H1 (cell line): ENCODE data around the gene ALPL. TPM values are rescaled to one million over a fixed set of nuclear protein-coding genes. Genes with fewer than 3 reads are reported as not detected.

Experiments
- CTCF ChIA-PET: fragments of 300-600 bp; sonication (Branson Sonifier 250); formaldehyde crosslinking; loops from one replicate; lab custom pipeline; 2021; ENCODE audit not compliant: partially characterized antibody; lab: Charles Lee
- POLR2A ChIA-PET: fragments of 300-600 bp; sonication (Branson Sonifier 250); formaldehyde crosslinking; loops from one replicate; lab custom pipeline; 2021; ENCODE audit warnings: inconsistent platforms; ENCODE audit not compliant: partially characterized antibody; lab: Charles Lee
- DNase-seq, 2 experiments: peaks; one replicate each; pipeline versions ENCODE4 v3.0.0 to v3.0.0-alpha.2; 2010 to 2022; ENCODE audit warnings: low spot score in 2 of 2, low read depth in 1 of 2, mixed read lengths in 1 of 2
- FAIRE-seq: peaks from 2 replicates; lab custom pipeline; 2011; peaks lifted over from hg19 to GRCh38; lab: Jason Lieb, UNC
- H2AFZ ChIP-seq: 2 replicates; pipeline ENCODE4 v1.8.1; 2012; ENCODE audit warnings: low read length, inconsistent platforms
- H2AK5ac ChIP-seq: 2 replicates; pipeline ENCODE4 v1.6.1; 2013; ENCODE audit warnings: low read depth, low read length
- H2BK120ac ChIP-seq: replicated peaks from 2 replicates; pipeline ENCODE3; 2013; ENCODE audit warnings: low read depth, low read length, inconsistent platforms
- H2BK12ac ChIP-seq: 2 replicates; pipeline ENCODE4 v1.6.1; 2013; ENCODE audit warnings: low read depth, low read length
- H2BK15ac ChIP-seq: 2 replicates; pipeline ENCODE4 v1.6.1; 2013; ENCODE audit warnings: low read length
- H2BK20ac ChIP-seq: 2 replicates; pipeline ENCODE4 v1.6.1; 2013; ENCODE audit warnings: low read length
- H2BK5ac ChIP-seq: 2 replicates; pipeline ENCODE4 v1.6.1; 2013; ENCODE audit warnings: low read depth, low read length
- H3K14ac ChIP-seq: 2 replicates; pipeline ENCODE4 v1.6.1; 2013; ENCODE audit warnings: inconsistent platforms; ENCODE audit not compliant: insufficient read length
- H3K18ac ChIP-seq: 2 replicates; pipeline ENCODE4 v1.6.1; 2013; ENCODE audit warnings: low read length; ENCODE audit errors: extremely low read depth
- H3K23ac ChIP-seq: 2 replicates; pipeline ENCODE4 v1.6.1; 2013; ENCODE audit warnings: inconsistent platforms; ENCODE audit not compliant: insufficient read length
- H3K23me2 ChIP-seq: 2 replicates; pipeline ENCODE4 v1.6.1; 2013; ENCODE audit warnings: low read depth, low read length
- H3K27ac ChIP-seq: 2 replicates; pipeline ENCODE4 v1.6.1; 2011; ENCODE audit warnings: low read depth, low read length, inconsistent platforms
- H3K27me3 ChIP-seq, 4 experiments: replicated peaks in 1 of 4; 1 replicate in 1 of 4; 2 replicates in 3 of 4; pipeline versions ENCODE4 v1.6.1 to v1.8.1; 2011 to 2013; ENCODE audit warnings: low read length in 3 of 4, mild to moderate bottlenecking in 3 of 4, inconsistent platforms in 2 of 4, mixed read lengths in 2 of 4, moderate library complexity in 1 of 4; ENCODE audit not compliant: control insufficient read depth in 3 of 4, insufficient read depth in 3 of 4; ENCODE audit errors: extremely low read depth in 1 of 4
- H3K36me3 ChIP-seq, 4 experiments: 2 replicates each; pipeline versions ENCODE4 v1.6.1 to v1.8.1; 2011 to 2013; ENCODE audit warnings: mild to moderate bottlenecking in 4 of 4, low read length in 3 of 4, moderate library complexity in 2 of 4, control low read depth in 1 of 4, inconsistent platforms in 1 of 4; ENCODE audit not compliant: insufficient read depth in 4 of 4, control insufficient read depth in 2 of 4
- H3K4ac ChIP-seq: replicated peaks from 2 replicates; pipeline ENCODE3; 2013; ENCODE audit warnings: low read length, low read depth, mixed read lengths, inconsistent platforms; ENCODE audit not compliant: insufficient read length
- H3K4me1 ChIP-seq, 4 experiments: replicated peaks in 1 of 4; 1 replicate in 1 of 4; 2 replicates in 3 of 4; pipeline versions ENCODE4 v1.6.1 to v1.8.1; 2011 to 2013; ENCODE audit warnings: low read length in 3 of 4, inconsistent platforms in 2 of 4, mixed read lengths in 1 of 4; ENCODE audit not compliant: insufficient read depth in 4 of 4, control insufficient read depth in 3 of 4
- H3K4me2 ChIP-seq, 2 experiments: 2 replicates each; pipeline versions ENCODE4 v1.6.1 to v1.8.1; 2011 to 2013; ENCODE audit warnings: low read depth in 2 of 2, low read length in 2 of 2, control low read depth in 1 of 2, inconsistent platforms in 1 of 2, mild to moderate bottlenecking in 1 of 2; ENCODE audit not compliant: insufficient read depth in 1 of 2
- H3K4me3 ChIP-seq, 4 experiments: fragments of 200-600, 300-600 bp in 1 of 4; sonication (generic), shearing (Covaris generic), sonication (Bioruptor Twin) in 1 of 4; 2 replicates each; pipeline versions ENCODE4 v1.5.1 to v1.8.1; 2011 to 2016; ENCODE audit warnings: low read length in 4 of 4, low read depth in 3 of 4, control low read depth in 2 of 4, inconsistent platforms in 2 of 4, mild to moderate bottlenecking in 2 of 4, mixed read lengths in 1 of 4, moderate library complexity in 1 of 4; ENCODE audit not compliant: insufficient read depth in 2 of 4; ENCODE audit errors: extremely low read depth in 1 of 4
- H3K56ac ChIP-seq: replicated peaks from 2 replicates; pipeline ENCODE3; 2013; ENCODE audit warnings: low read depth, mild to moderate bottlenecking, mixed read lengths, low read length, inconsistent platforms; ENCODE audit not compliant: insufficient read length
- H3K79me1 ChIP-seq: 2 replicates; pipeline ENCODE4 v1.6.1; 2013; ENCODE audit warnings: low read depth, low read length, control low read depth
- H3K79me2 ChIP-seq, 2 experiments: 2 replicates each; pipeline versions ENCODE4 v1.6.1 to v1.8.1; 2012 to 2013; ENCODE audit warnings: low read length in 2 of 2, mild to moderate bottlenecking in 2 of 2, inconsistent platforms in 1 of 2; ENCODE audit not compliant: insufficient read depth in 2 of 2, control insufficient read depth in 1 of 2
- H3K9ac ChIP-seq, 4 experiments: replicated peaks in 1 of 4; 1 replicate in 1 of 4; 2 replicates in 3 of 4; pipeline versions ENCODE4 v1.6.1 to v1.8.1; 2011 to 2013; ENCODE audit warnings: low read depth in 3 of 4, low read length in 3 of 4, control low read depth in 2 of 4, mild to moderate bottlenecking in 2 of 4, moderate library complexity in 2 of 4, inconsistent platforms in 1 of 4; ENCODE audit errors: extremely low read depth in 1 of 4
- H3K9me3 ChIP-seq, 2 experiments: 2 replicates each; pipeline versions ENCODE4 v1.6.1 to v1.8.1; 2012 to 2013; ENCODE audit warnings: mild to moderate bottlenecking in 2 of 2, moderate library complexity in 2 of 2, control low read depth in 1 of 2, inconsistent platforms in 1 of 2, low read depth in 1 of 2, low read length in 1 of 2, mixed read lengths in 1 of 2; ENCODE audit not compliant: insufficient read depth in 2 of 2
- H4K20me1 ChIP-seq, 2 experiments: replicated peaks in 1 of 2; 2 replicates each; pipeline versions ENCODE3 to v1.8.1; 2011 to 2013; ENCODE audit warnings: inconsistent platforms in 2 of 2, low read length in 2 of 2, mild to moderate bottlenecking in 1 of 2; ENCODE audit not compliant: insufficient read depth in 2 of 2, control insufficient read depth in 1 of 2
- H4K5ac ChIP-seq: 2 replicates; pipeline ENCODE4 v1.6.1; 2013; ENCODE audit warnings: low read length, low read depth, mixed read lengths, inconsistent platforms; ENCODE audit not compliant: insufficient read length
- H4K8ac ChIP-seq: 2 replicates; pipeline ENCODE4 v1.8.0; 2013; ENCODE audit warnings: mild to moderate bottlenecking, moderate library complexity, low read length, inconsistent platforms; ENCODE audit not compliant: insufficient read depth; ENCODE audit errors: extremely low read depth
- H4K91ac ChIP-seq: replicated peaks from 2 replicates; pipeline ENCODE3; 2013; ENCODE audit warnings: low read length, mixed read lengths, inconsistent platforms; ENCODE audit not compliant: insufficient read length
- CEBPB ChIP-seq: IDR thresholded peaks from 2 replicates; pipeline ENCODE4 v1.6.1; 2012; ENCODE audit warnings: low read depth, low read length
- JUN ChIP-seq: IDR thresholded peaks from 2 replicates; pipeline ENCODE4 v1.6.1; 2011; ENCODE audit warnings: low read depth, mild to moderate bottlenecking, improper control_type of control experiment, low read length
- POLR2AphosphoS5 ChIP-seq: IDR thresholded peaks from 2 replicates; pipeline ENCODE4 v1.6.1; 2011; ENCODE audit warnings: low read depth, low read length
- WGBS, 2 experiments: shearing (Covaris generic) in 1 of 2; methylation state at CpG; one replicate each; pipeline versions ENCODE4 v1.1.6 to v1.1.7; 2013 to 2015; ENCODE audit warnings: low lambda C conversion rate in 2 of 2, mixed read lengths in 2 of 2, inconsistent platforms in 1 of 2, low coverage in 1 of 2, missing lambda C conversion rate in 1 of 2; ENCODE audit not compliant: insufficient replicate concordance in 2 of 2, insufficient coverage in 1 of 2, insufficient read length in 1 of 2; ENCODE audit errors: extremely low coverage in 1 of 2, missing lambda C conversion rate in 1 of 2; 5-methylcytosine and 5-hydroxymethylcytosine counted together
- polyA plus RNA-seq, 7 experiments: library from polyadenylated mRNA; depleted of rRNA in 3 of 7; stranded (reverse) in 5 of 7; unstranded in 2 of 7; fragments of >200 nt in 5 of 7; fragments of 200-250 nt in 2 of 7; gene quantifications; 1 replicate in 5 of 7; 2 replicates in 1 of 7; 4 replicates in 1 of 7; pipeline versions ENCODE4 v1.2.1 to v1.2.3, GENCODE V29; 2011 to 2013; ENCODE audit warnings: missing spikeins in 2 of 7, mixed read lengths in 2 of 7
- total RNA-seq: library from RNA; stranded (reverse); fragmentation: NEBNext Ultra II Directional; extraction: Animal tissue kit (Norgen Biotek cat#: 25700); gene quantifications from 2 replicates; pipeline ENCODE4 v1.2.1, GENCODE V29; 2021

Gene ALPL
- total and polyA plus RNA-seq, 2 of the 8 experiments (the other 6 are each of a cell fraction or from before 2014, with no cell fraction given): 175 to 362 TPM

- Histone ChIP-seq H3K56ac (no peak overlapping the region), H4K8ac (no peak overlapping the region), H3K14ac (no peak overlapping the region), H2AFZ (no peak overlapping the region), H3K4ac (no peak overlapping the region), H4K5ac (no peak overlapping the region), H3K27me3 (peaks cover 0 to 4% (median 0%) of the 10 kb centered on the region in 4 experiments; a peak in 1 of 7 replicates), H3K9ac (no peak overlapping the region), H3K4me2 (0 out of 4 replicates have a peak overlapping the region, but pooled peaks of 1 of the 2 experiments have one; percentile 14), H3K23me2 (no peaks in the 10 kb centered on the region), H3K4me3 (no peak overlapping the region), H2BK5ac (no peak overlapping the region; the same call in 1 of the 2 replicates), H3K9me3 (no peaks in the 10 kb centered on the region), H2BK120ac (no peak overlapping the region), H3K79me2 (no peaks in the 10 kb centered on the region), H3K27ac (no peak overlapping the region), H2BK12ac (0 out of 2 replicates have a peak overlapping the region, but pooled peaks have one; percentile 39), H3K18ac (no peak overlapping the region; the same call in 1 of the 2 replicates), H4K91ac (no peak overlapping the region), H3K36me3 (no peaks in the 10 kb centered on the region), H4K20me1 (peaks cover 0 to 1% of the 10 kb centered on the region in 2 experiments), H3K79me1 (no peaks in the 10 kb centered on the region), H3K4me1 (peaks cover 5 to 16% (median 10%) of the 10 kb centered on the region in 4 experiments; a peak in 6 of 7 replicates), H2AK5ac (0 out of 2 replicates have a peak overlapping the region, but pooled peaks have one; percentile 97), H2BK15ac (peak overlapping the region; percentile 5; the same call in 1 of the 2 replicates), H2BK20ac (no peak overlapping the region), H3K23ac (no peak overlapping the region)
- FAIRE-seq (peak; percentile 7), DNase-seq (no peak)
- 80% methylated on average over 12 of the region's 12 CpGs; no CpG with 5 or more reads in 1 of the 2 experiments for WGBS, 2 experiments
- TF ChIP-seq POLR2AphosphoS5: no peak
- no peak for TF ChIP-seq CEBPB
- TF ChIP-seq JUN: no peak
- ChIA-PET CTCF (interaction anchor here (0.6 to 6.7 kb wide), 15 partner anchors 8 to 375 kb away, joined by 3 to 63 read pairs (median 4); partner anchors contain the start of gene ALPL), POLR2A (interaction anchor here (0.6 to 1.1 kb wide), 2 partner anchors 14 to 19 kb away, joined by 3 read pairs; no protein-coding TSS in a partner anchor)
These were observed 83.1 kb downstream of the ALPL start for GRCh38 chr1:21592086-21592865.
